Dedifferentiated amniotic fluid mesenchymal stem cell (primary cell): ENCODE measurements around the gene ELOVL3.
A peak's percentile ranks its signal among the peaks of the same experiment; 100 is the strongest.

Source experiments
- DNase-seq: peaks from one replicate; pipeline ENCODE4 v3.0.0-alpha.2; 2016; ENCODE audit errors: extremely low spot score

Gene ELOVL3

DNA sequence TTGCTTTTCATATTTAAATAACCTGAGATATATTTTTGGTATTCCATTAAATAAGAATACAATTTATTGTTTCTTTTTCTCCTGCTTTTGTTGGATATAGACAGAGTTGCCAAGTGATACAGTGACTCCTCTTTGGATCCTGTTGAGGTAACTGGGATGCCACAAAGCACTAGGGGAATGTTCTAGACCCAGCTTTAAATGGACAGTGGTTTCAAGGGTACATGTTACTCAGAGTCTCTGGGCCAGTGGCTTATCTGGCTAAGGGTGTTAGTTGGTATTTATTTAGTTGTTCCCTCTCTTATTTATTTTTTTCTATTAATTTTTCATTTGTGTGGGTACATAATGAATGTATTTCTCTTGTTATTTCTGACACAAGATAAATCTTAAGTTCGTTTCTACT lies 28.3 kb downstream of the ELOVL3 start:
- DNase-seq = no peak

DNA sequence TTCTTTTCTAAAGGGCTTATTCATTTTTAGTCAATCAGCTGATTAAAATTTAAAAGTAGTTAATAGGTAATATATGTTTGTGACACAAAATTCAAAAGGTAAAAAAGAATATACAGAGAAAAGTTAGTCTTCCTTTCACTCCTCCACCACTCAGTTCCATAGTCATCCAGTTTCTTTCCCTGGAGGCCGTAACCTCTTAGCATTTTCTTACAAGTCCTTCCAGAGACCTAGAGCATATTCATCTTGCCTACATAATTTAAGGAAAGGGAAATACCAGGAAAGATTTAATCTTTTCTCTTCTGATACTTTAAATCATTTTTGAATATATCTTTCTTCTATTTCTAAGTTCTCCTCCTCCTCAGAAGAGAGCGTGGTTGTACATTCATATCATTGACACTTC lies 29.3 kb downstream of the ELOVL3 start:
- no peak for DNase-seq

DNA sequence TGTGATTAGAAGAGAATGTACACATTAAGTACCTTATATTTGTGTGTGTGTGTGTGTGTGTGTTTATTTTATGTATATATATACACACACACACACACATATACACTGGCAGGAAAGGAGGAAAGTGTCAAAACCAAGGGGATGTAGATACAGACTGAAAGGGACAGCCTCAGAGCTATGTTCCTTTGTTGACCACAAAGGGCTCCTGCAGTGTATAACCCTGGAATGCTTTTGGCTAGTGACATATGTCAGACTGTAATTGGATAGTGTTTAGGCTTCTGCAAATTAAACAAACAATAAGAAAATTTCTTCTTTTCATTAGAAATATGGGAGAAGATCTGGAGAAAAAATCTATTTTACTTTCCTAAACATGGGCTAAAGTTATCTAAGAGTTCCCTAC lies 35.1 kb downstream of the ELOVL3 start:
- DNase-seq = no peak

DNA sequence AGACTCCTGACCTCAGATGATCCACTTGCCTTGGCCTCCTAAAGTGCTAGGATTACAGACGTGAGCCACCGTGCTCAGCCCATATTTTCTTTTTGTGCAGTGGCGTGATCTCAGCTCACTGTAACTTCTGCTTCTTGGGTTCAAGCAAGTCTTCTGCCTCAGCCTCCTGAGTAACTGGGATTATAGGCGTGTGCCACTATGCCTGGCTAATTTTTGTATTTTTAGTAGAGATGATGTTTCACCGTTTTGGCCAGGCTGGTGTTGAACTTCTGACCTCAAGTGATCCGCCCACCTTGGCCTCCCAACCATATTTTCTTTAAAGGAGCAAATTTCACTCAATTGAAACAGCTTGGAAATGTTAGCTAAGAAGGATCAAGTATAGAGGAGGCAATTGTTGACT lies 35.7 kb downstream of the ELOVL3 start:
- DNase-seq = no peak

DNA sequence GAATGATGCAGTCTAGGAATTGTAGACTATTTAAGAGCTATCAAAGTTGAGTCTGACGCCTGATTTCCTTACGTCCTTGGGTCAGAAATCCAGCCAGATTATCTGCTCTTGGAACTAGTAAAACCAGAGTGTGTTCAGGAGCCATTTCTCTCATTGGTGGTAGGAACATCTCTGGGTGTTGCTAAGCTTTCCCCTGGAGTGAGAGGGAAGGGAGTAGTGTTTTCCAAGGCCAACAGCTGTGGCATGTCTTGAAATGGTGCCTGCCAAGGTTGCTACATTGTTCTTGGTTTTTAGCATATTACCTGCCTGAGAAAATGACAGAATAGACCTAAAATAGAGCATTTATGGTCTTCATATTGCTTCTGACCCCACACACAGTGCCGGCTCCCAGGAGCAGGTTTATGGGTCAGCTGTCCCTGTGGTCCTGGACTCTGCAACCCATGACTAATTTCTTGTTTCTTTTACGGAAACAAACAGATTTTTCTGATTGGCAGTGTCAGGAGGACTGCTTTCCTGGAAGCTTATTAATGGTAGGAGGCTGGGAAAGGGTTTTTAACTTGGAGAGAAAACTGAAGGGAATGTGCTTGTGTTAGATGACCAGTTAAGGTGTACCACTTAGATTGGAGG lies 36.8 kb downstream of the ELOVL3 start:
- DNase-seq = no peak

DNA sequence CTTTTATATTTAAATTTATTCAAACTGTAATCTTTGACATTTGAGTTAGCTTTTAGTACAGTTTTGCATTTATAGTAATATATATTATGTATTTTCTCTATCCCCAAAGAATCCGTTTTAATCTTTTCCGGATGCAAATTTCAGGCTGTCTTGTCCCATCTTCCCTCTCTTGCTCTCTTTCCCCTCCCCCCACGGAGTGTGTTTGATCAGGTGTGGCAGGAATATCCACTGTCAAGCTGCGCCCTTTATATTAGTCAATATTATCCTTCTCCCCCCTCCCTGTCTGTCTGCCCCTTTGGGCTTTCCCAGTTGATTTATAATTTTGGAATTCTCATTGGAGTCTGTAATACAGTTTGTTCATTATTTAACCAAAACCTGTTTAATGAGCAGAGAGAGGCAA lies 38.3 kb downstream of the ELOVL3 start:
- DNase-seq = no peak

DNA sequence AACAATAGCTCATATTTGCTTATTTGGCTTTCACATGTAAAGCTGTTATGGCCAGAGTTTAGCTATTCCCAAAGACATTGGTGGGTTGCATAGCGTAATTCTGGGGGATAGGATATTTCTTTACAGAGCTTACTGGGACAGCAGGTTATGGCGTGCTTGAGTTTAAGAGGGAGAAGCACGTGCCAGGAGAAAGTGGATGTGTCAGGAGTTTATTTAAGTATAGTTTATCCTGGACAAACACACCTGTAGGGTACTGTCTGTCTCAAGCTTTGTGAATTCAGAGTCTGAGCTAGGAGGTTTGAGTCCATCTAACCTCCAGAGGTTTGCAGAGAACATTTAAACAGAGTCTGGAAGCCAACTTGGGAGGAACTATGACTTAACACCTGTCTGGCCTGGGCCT lies 40.6 kb downstream of the ELOVL3 start:
- no peak for DNase-seq

DNA sequence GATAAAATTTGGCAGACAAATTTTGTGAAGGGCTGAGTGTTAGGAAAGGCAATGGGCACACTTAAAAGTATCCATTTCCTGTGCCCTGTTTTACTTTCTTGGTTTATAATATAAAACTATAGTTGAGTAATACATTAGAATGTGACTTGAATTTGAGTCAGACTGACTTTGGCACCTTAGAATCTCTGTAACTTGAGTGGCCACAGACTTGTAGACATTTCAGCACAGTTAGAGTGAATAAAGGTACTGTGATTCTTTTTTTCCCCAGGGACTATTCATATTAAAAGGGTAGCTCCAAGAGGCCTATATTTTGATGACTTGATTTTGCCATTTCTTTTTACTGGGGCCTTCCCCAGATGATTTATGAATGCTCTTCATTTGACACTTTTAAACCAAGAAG lies 41.6 kb downstream of the ELOVL3 start:
- peak; percentile 58 for DNase-seq

DNA sequence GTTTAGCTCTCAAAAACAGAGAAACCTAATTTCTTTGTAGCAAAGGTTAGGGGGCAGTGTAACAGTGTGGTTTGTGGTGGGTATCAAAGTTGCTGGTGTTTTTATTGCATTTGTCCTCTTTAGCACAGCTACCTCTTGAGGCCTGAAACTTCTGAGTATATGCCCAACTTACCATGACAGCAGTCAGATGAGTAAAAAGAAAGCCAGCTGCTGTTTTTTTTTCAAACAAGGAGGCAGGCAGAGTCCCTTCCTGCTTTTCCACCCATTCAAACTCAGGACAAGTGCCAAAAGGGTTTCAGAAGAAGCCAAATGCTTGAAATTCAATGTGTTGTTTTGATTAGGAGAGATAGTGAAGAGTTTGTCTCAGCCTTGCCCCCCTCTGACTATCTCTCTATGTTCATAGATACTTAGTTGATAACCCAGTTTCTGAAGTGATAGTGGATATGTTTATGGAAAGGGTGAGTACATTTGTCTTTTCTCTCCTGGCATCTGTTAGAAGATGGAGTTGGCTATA lies 42.3 kb downstream of the ELOVL3 start:
- no peak for DNase-seq

DNA sequence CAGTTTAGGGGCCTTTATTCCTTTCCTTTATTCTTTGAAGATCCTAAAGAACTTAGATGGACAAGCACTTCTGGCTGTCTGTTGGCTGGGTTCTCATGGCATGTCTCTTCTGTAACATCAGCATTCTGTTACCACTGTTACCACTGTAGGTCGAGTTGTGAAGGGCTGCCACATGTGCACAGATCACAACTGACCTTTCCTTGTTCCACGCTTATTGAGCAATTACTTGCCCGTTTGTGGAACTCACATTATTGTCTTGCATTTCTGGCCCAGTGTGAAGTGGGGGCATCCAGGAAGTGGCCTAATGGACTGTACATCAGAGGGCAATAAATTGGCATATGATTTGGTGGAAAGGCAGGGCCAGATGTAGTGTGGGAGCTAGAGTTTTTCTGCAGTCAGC lies 42.9 kb downstream of the ELOVL3 start:
- DNase-seq = no peak

DNA sequence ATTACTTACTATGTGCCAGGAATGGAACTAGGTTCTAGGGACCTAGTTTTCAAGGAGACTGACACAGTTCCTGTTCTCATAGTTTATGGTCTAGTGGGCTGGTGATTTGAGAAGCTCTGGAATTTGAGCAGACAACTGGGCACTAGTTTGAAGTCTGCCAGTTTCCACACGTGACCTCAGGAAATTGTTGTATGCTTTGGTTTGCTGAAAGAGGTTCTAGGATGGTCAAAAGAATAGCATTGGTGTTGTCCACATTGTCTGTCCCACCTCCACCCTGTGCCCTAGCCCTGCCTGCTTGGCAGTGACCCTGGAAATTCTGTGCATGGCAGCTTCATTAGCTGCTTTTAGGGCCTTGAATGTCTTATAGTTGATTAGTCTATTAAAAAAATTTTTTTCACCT lies 48.0 kb downstream of the ELOVL3 start:
- DNase-seq = no peak

DNA sequence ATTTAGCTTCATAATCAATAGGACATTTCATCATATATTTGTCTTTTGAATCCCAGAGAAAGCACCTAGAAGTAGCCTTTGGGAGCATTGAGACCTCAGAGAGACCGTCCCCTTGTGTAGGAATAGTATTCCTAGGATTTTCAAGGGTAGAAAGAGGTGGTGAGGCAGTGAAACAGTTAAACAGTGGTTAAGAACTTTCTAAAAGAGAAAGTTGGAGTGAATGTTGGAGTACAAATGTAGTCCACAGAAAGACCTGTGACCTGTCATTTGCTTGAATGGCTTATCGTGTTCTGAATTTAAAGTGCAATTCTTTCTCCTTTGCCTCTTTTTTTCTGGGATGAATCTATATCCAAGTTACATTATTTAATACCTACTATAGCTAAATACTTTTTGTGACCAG lies 49.2 kb downstream of the ELOVL3 start:
- DNase-seq = no peak

DNA sequence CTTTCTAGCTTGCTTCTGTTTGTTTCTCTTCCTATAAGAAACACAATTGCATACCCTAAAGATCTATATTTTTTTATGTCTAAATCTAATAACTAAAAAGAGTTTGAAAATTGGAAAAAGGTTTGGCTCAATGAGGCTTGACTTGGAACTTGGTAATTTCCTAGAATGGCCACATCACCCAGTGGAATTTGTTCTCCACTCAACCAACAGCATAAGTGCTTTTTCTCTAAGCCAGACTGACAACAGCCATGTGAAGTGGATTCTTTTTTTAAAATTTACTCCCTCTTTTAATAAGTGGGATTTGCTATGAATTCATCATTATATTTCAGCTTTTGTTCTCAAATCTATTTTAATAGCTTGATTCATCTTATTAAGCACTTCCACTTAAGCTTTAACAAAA lies 53.0 kb downstream of the ELOVL3 start:
- DNase-seq = no peak
